GM12878 (cell line): ENCODE results near the gene TET2. TPM values are rescaled to one million over a fixed set of nuclear protein-coding genes. Genes with fewer than 3 reads are reported as not detected.

Experiments used
- ATAC-seq: fragments of 200-7000 bp; cut with Tn5 transposase; 3 replicates; pipeline ENCODE4 v1.9.1; 2020; ENCODE audit warnings: mild to moderate bottlenecking, moderate library complexity
- BruUV-seq: library from RNA; stranded (reverse); fragments of 400-500 nt; replicated peaks from 2 replicates; lab custom pipeline; 2021; lab: Mats Ljungman, UMichigan
- CTCF ChIA-PET: fragments of 300-600 bp; sonication (Branson Sonifier 250); formaldehyde crosslinking; extraction: SDS; loops from one replicate; lab custom pipeline; 2021; ENCODE audit warnings: inconsistent platforms; lab: Yijun Ruan, JAX
- POLR2A ChIA-PET: fragments of 350-600 bp; formaldehyde crosslinking; extraction: SDS; loops from one replicate; lab custom pipeline; 2021; ENCODE audit warnings: inconsistent platforms; lab: Charles Lee
- RAD21 ChIA-PET: fragments of 300-600 bp; sonication (Branson Sonifier 250); formaldehyde crosslinking; loops from one replicate; lab custom pipeline; 2023; ENCODE audit warnings: antibody characterized with exemption; ENCODE audit not compliant: unreplicated experiment; lab: Charles Lee
- SMC1A ChIA-PET: fragments of 300-600 bp; sonication (Branson Sonifier 250); formaldehyde crosslinking; loops from one replicate; lab custom pipeline; 2023; ENCODE audit not compliant: unreplicated experiment, uncharacterized antibody; lab: Charles Lee
- DNase-seq: peaks from one replicate; pipeline ENCODE4 v3.0.0-alpha.2; 2011; ENCODE audit warnings: low read depth, low spot score
- FAIRE-seq: peaks from 3 replicates; lab custom pipeline; 2011; peaks lifted over from hg19 to GRCh38; lab: Jason Lieb, UNC
- H2AFZ ChIP-seq: 2 replicates; pipeline ENCODE4 v1.6.0; 2011; ENCODE audit warnings: low read depth, low read length, control low read depth; ENCODE audit not compliant: control insufficient read depth
- H3K27ac ChIP-seq: 2 replicates; pipeline ENCODE4 v1.5.1; 2011; ENCODE audit warnings: control low read depth; ENCODE audit not compliant: control insufficient read depth, insufficient read depth
- H3K27me3 ChIP-seq, 2 experiments: replicated peaks in 1 of 2; 2 replicates each; pipeline versions ENCODE4 v1.6.0 to v1.6.1; 2011; ENCODE audit warnings: low read length in 1 of 2; ENCODE audit not compliant: control insufficient read depth in 2 of 2, insufficient read depth in 2 of 2
- H3K36me3 ChIP-seq, 2 experiments: 2 replicates each; pipeline ENCODE4 v1.5.1; 2011; ENCODE audit warnings: low read length in 1 of 2; ENCODE audit not compliant: control insufficient read depth in 2 of 2, insufficient read depth in 2 of 2
- H3K4me1 ChIP-seq: 2 replicates; pipeline ENCODE4 v1.6.1; 2011; ENCODE audit warnings: mild to moderate bottlenecking, low read length, moderate library complexity, mixed read lengths; ENCODE audit not compliant: control insufficient read depth, insufficient read depth
- H3K4me2 ChIP-seq: 2 replicates; pipeline ENCODE4 v1.6.0; 2011; ENCODE audit warnings: control low read depth; ENCODE audit not compliant: control insufficient read depth, insufficient read depth
- H3K4me3 ChIP-seq: fragments of 200-600 bp; sonication (generic); 2 replicates; pipeline ENCODE4 v1.5.1; 2016
- H3K79me2 ChIP-seq: 2 replicates; pipeline ENCODE4 v1.6.0; 2011; ENCODE audit warnings: low read length; ENCODE audit not compliant: control insufficient read depth, insufficient read depth
- H3K9ac ChIP-seq: 2 replicates; pipeline ENCODE4 v1.8.0; 2011; ENCODE audit warnings: low read length, control low read depth, mixed read lengths; ENCODE audit not compliant: control insufficient read depth, insufficient read depth
- H3K9me3 ChIP-seq: replicated peaks from 3 replicates; pipeline ENCODE4 v1.5.1; 2011; ENCODE audit warnings: mild to moderate bottlenecking, low read length; ENCODE audit not compliant: control insufficient read depth, insufficient read depth
- H4K20me1 ChIP-seq: 2 replicates; pipeline ENCODE4 v1.6.0; 2011; ENCODE audit not compliant: control insufficient read depth, insufficient read depth
- FOS ChIP-seq: IDR thresholded peaks from 3 replicates; pipeline ENCODE4 v1.6.1; 2011; ENCODE audit warnings: borderline replicate concordance; ENCODE audit not compliant: insufficient read length; ENCODE audit errors: extremely low read depth
- FOXM1 ChIP-seq: IDR thresholded peaks from 2 replicates; pipeline ENCODE4 v1.6.1; 2012; ENCODE audit warnings: low read depth, mild to moderate bottlenecking, inconsistent platforms, low read length, moderate library complexity
- NR2C1 ChIP-seq: fragments of 450-650 bp; IDR thresholded peaks from 2 replicates; pipeline ENCODE4 v1.6.1; 2017; ENCODE audit warnings: antibody characterized with exemption, mild to moderate bottlenecking, moderate library complexity
- RELA ChIP-seq: fragments of 450-650 bp; IDR thresholded peaks from 2 replicates; pipeline ENCODE4 v1.8.0; 2014; ENCODE audit warnings: borderline replicate concordance; ENCODE audit not compliant: partially characterized antibody
- SIN3A ChIP-seq: IDR thresholded peaks from 2 replicates; pipeline ENCODE4 v1.6.1; 2012; ENCODE audit warnings: low read depth, low read length, improper control_type of control experiment
- SIX5 ChIP-seq: IDR thresholded peaks from 2 replicates; pipeline ENCODE4 v1.6.1; 2011; ENCODE audit warnings: mild to moderate bottlenecking, low read depth, low read length, moderate library complexity; ENCODE audit not compliant: severe bottlenecking
- SREBF2 ChIP-seq: IDR thresholded peaks from 2 replicates; pipeline ENCODE4 v1.6.1; 2012; ENCODE audit warnings: mild to moderate bottlenecking, low read length
- SUPT20H ChIP-seq: IDR thresholded peaks from 2 replicates; pipeline ENCODE4 v1.6.1; 2011; ENCODE audit warnings: low read depth, mild to moderate bottlenecking, low read length, moderate library complexity, borderline replicate concordance; ENCODE audit not compliant: control insufficient read depth
- SUZ12 ChIP-seq: fragments of 200-600 bp; sonication (generic); IDR thresholded peaks from one replicate; pipeline ENCODE4 v1.6.1; 2018; ENCODE audit warnings: antibody characterized with exemption, mild to moderate bottlenecking; ENCODE audit not compliant: unreplicated experiment
- YBX1 ChIP-seq: fragments of 450-650 bp; IDR thresholded peaks from 2 replicates; pipeline ENCODE4 v1.6.1; 2016; ENCODE audit warnings: antibody characterized with exemption
- ZBTB40 ChIP-seq: fragments of 450-650 bp; IDR thresholded peaks from 2 replicates; pipeline ENCODE4 v1.6.1; 2016; ENCODE audit warnings: mild to moderate bottlenecking, moderate library complexity, borderline replicate concordance
- WGBS: methylation state at CpG from one replicate; pipeline ENCODE4 v1.1.6; 2016; ENCODE audit warnings: low lambda C conversion rate; ENCODE audit not compliant: insufficient replicate concordance, insufficient coverage; ENCODE audit errors: missing lambda C conversion rate; 5-methylcytosine and 5-hydroxymethylcytosine counted together
- in situ Hi-C: fragments of 300-500 bp; cut with MboI; formaldehyde crosslinking; loops from 9 replicates; pipeline ENCODE4 v1.14.3; 2018; ENCODE audit warnings: mixed read lengths
- intact Hi-C: fragments of 100-400 bp; cut with micrococcal nuclease; formaldehyde crosslinking; loops from one replicate; pipeline ENCODE4 v1.14.2; 2022; ENCODE audit not compliant: unreplicated experiment
- polyA plus RNA-seq, 11 experiments: library from polyadenylated mRNA; depleted of rRNA in 4 of 11; unstranded in 6 of 11; stranded (reverse) in 5 of 11; fragments of >200 nt; fragmentation: Nextera tagmentation in 4 of 11; fragmentation: Illumina TruSeq in 1 of 11; extraction: Ambion mirVana in 4 of 11; extraction: Trizol in 1 of 11; gene quantifications; 1 replicate in 1 of 11; 2 replicates in 10 of 11; pipeline versions ENCODE4 v1.2.1 to v1.2.3, GENCODE V29; 2011 to 2016; ENCODE audit warnings: inconsistent platforms in 2 of 11, missing spikeins in 2 of 11, low read depth in 1 of 11
- total RNA-seq, 4 experiments: library from RNA; depleted of rRNA in 3 of 4; stranded (reverse); fragments of >200 nt in 3 of 4; fragmentation: Illumina TruSeq in 1 of 4; extraction: Trizol in 1 of 4; gene quantifications; 2 replicates each; pipeline versions ENCODE4 v1.2.1 to v1.2.3, GENCODE V29; 2013 to 2021
- TF ChIP-seq, protein P1 (sequence below): fragments of 450-650 bp; formaldehyde crosslinking; IDR thresholded peaks from 2 replicates; pipeline ENCODE4 v1.4.0; 2020; ENCODE audit warnings: mild to moderate bottlenecking, moderate library complexity

The TET2 gene
- total and polyA plus RNA-seq, 10 of the 15 experiments (the other 5 are each of a cell fraction or from before 2014, with no cell fraction given), result 3.7 to 49.0 (median 27.5) TPM

GRCh38 chr4:105208561-105208960 is 61.9 kb downstream of the TET2 start:
- H3K4me3 ChIP-seq, result no peak overlapping the region
- no peak overlapping the region for H3K9ac ChIP-seq
- H4K20me1 ChIP-seq, result no peaks in the 10 kb centered on the region
- TF ChIP-seq SIX5, result no peak
- TF ChIP-seq YBX1, result no peak
- TF ChIP-seq, protein P1, sequence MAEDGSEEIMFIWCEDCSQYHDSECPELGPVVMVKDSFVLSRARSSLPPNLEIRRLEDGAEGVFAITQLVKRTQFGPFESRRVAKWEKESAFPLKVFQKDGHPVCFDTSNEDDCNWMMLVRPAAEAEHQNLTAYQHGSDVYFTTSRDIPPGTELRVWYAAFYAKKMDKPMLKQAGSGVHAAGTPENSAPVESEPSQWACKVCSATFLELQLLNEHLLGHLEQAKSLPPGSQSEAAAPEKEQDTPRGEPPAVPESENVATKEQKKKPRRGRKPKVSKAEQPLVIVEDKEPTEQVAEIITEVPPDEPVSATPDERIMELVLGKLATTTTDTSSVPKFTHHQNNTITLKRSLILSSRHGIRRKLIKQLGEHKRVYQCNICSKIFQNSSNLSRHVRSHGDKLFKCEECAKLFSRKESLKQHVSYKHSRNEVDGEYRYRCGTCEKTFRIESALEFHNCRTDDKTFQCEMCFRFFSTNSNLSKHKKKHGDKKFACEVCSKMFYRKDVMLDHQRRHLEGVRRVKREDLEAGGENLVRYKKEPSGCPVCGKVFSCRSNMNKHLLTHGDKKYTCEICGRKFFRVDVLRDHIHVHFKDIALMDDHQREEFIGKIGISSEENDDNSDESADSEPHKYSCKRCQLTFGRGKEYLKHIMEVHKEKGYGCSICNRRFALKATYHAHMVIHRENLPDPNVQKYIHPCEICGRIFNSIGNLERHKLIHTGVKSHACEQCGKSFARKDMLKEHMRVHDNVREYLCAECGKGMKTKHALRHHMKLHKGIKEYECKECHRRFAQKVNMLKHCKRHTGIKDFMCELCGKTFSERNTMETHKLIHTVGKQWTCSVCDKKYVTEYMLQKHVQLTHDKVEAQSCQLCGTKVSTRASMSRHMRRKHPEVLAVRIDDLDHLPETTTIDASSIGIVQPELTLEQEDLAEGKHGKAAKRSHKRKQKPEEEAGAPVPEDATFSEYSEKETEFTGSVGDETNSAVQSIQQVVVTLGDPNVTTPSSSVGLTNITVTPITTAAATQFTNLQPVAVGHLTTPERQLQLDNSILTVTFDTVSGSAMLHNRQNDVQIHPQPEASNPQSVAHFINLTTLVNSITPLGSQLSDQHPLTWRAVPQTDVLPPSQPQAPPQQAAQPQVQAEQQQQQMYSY (CRISPR knock-in tag), result no peak
- no peak for TF ChIP-seq SIN3A
- TF ChIP-seq RELA, result no peak
- no peak for TF ChIP-seq FOS
- TF ChIP-seq ZBTB40, result no peak
- no peak for TF ChIP-seq SREBF2
- no peak for TF ChIP-seq SUZ12
- no peak for TF ChIP-seq FOXM1
- TF ChIP-seq SUPT20H, result no peak
- no peak for TF ChIP-seq NR2C1
- intact Hi-C loops (no loop called here), in situ Hi-C loops (no loop called here)
- ChIA-PET CTCF (no interaction called here), SMC1A (no interaction called here), RAD21 (interaction anchor here (0.8 to 1.5 kb wide), 2 partner anchors 11 to 465 kb away, joined by 3 read pairs; no protein-coding TSS in a partner anchor), POLR2A (no interaction called here)
- H3K4me1 ChIP-seq, result no peaks in the 10 kb centered on the region
- no peak overlapping the region for H2AFZ ChIP-seq
- DNase-seq, result no peak
- H3K36me3 ChIP-seq, result no peaks in the 10 kb centered on the region
- no peak for ATAC-seq
- no peak overlapping the region for H3K4me2 ChIP-seq
- H3K27me3 ChIP-seq, result no peaks in the 10 kb centered on the region
- peaks cover 29% of the 10 kb centered on the region for H3K79me2 ChIP-seq
- BruUV-seq, result no TSS peak
- FAIRE-seq, result no peak
- WGBS, result 98% methylated on average over 5 of the region's 5 CpGs
- no peaks in the 10 kb centered on the region; the same call in 2 of the 3 replicates for H3K9me3 ChIP-seq
- no peak overlapping the region for H3K27ac ChIP-seq
